Subcutaneous abdominal adipose tissue (tissue), 5 donors: ENCODE data around the gene JMJD1C.

ENCODE experiments used
- H3K27ac ChIP-seq: one replicate; pipeline ENCODE4 v1.7.0; 2013; ENCODE audit warnings: low read depth, mild to moderate bottlenecking, inconsistent platforms, low read length, moderate library complexity
- H3K27me3 ChIP-seq, 5 donors: one replicate each; pipeline ENCODE4 v1.7.0; 2013; ENCODE audit warnings: low read length in 5 of 5, inconsistent platforms in 1 of 5; ENCODE audit not compliant: control insufficient read depth in 5 of 5, insufficient read depth in 4 of 5
- H3K36me3 ChIP-seq, 5 donors: one replicate each; pipeline ENCODE4 v1.7.0; 2013; ENCODE audit warnings: low read length in 5 of 5; ENCODE audit not compliant: control insufficient read depth in 5 of 5, insufficient read depth in 5 of 5
- H3K4me1 ChIP-seq, 5 donors: one replicate each; pipeline ENCODE4 v1.7.0; 2013; ENCODE audit warnings: low read length in 5 of 5, mild to moderate bottlenecking in 3 of 5, moderate library complexity in 1 of 5; ENCODE audit not compliant: control insufficient read depth in 5 of 5, insufficient read depth in 5 of 5
- H3K4me3 ChIP-seq, 5 donors: one replicate each; pipeline ENCODE4 v1.7.0; 2013; ENCODE audit warnings: low read length in 5 of 5, low read depth in 1 of 5
- H3K9ac ChIP-seq, 5 donors: one replicate each; pipeline ENCODE4 v1.7.0; 2013; ENCODE audit warnings: low read length in 5 of 5, mild to moderate bottlenecking in 4 of 5, moderate library complexity in 3 of 5
- H3K9me3 ChIP-seq, 5 donors: one replicate each; pipeline ENCODE4 v1.7.0; 2013; ENCODE audit warnings: low read length in 5 of 5; ENCODE audit not compliant: control insufficient read depth in 5 of 5
- donor health status: healthy.
- donor health status: healthy.
- donor health status: healthy.
- donor health status: healthy.
- donor health status: healthy.

The JMJD1C gene

DNA sequence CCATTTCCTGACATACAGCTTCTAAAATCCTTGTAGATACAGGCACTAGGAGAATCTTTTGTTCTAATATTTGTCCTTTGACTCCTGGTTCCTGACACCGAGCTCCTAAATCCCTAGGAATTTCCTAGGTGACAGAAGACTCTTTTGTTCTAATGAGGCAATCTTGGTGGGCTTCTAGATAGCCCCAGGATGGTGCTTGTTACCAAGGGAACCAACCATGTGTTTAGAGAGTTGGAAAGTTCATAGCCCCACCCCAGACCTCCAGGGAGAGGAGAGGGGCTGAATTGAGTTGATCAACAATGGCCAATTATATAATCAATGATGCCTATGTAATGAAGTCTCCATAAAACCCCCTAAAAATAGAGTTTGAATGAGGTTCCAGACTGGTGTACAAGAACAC is 145.1 kb downstream of the JMJD1C start:
- peaks cover 0 to 4% (median 0%) of the 10 kb centered on the region in 5 donors for H3K4me1 ChIP-seq
- no peak overlapping the region for H3K9ac ChIP-seq
- H3K36me3 ChIP-seq = no peaks in the 10 kb centered on the region
- no peaks in the 10 kb centered on the region for H3K9me3 ChIP-seq
- H3K27ac ChIP-seq = no peak overlapping the region
- H3K4me3 ChIP-seq = no peak overlapping the region
- H3K27me3 ChIP-seq = no peaks in the 10 kb centered on the region

DNA sequence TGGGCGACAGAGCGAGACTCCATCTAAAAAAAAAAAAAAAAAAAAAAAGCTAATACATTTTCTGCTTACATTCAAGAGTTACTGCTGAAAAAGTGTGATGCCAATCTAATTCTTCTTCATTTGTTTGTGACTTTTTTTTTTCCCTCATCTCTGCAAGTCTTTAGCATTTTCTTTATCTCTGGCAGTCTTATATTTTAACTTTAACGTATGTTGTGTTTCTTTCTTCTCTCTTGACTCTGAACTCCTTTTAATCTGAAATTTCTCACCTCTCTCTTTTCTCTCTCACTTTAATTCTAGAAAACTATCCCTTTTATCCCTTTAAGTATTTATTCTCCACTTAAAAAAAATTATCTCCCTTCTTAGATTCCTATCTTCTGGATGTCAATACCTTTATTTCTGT is 146.5 kb downstream of the JMJD1C start:
- H3K27ac ChIP-seq = no peak overlapping the region
- H3K9me3 ChIP-seq = no peaks in the 10 kb centered on the region
- peaks cover 0 to 4% (median 0%) of the 10 kb centered on the region in 5 donors for H3K4me1 ChIP-seq
- H3K27me3 ChIP-seq = no peaks in the 10 kb centered on the region
- no peak overlapping the region for H3K4me3 ChIP-seq
- H3K9ac ChIP-seq = no peak overlapping the region
- H3K36me3 ChIP-seq = no peaks in the 10 kb centered on the region

DNA sequence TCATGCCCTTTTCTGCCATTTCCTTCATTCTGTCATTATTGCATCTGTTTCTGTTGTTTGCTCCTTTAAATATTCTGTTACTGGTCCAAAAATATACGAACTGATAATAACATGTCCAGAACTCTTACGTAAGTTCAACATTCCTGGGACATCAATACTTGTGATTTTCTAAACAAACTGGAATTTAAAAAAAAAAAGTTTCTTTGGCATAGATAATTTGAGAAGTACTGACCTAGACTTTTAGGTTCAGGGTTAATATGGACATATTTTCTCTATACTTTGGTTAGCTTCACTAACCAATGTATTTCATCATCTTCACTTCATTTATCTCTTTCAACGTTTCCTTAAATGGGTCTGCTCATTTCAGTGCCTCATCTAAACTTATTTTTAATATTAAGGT is 147.3 kb downstream of the JMJD1C start:
- Histone ChIP-seq H3K4me1 (peaks cover 0 to 4% (median 0%) of the 10 kb centered on the region in 5 donors), H3K9me3 (no peaks in the 10 kb centered on the region), H3K27me3 (no peaks in the 10 kb centered on the region), H3K4me3 (no peak overlapping the region), H3K36me3 (no peaks in the 10 kb centered on the region), H3K27ac (no peak overlapping the region), H3K9ac (no peak overlapping the region)

DNA sequence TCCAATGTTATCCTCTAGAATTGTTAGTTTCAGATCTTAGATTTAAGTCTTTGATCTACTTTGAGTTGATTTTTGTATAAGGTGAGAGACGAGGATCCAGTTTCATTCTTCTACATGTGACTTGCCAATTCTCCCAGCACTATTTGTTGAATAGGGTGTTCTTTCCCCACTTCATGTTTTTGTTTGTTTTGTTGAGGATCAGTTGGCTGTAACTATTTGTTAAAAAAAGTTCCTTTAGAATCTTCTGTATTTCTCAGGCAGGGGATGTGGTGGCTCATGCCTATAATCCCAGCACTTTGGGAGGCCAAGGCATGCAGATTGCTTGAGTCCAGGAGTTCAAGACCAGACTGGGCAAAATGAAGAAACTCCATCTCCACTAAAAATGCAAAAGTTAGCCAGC is 151.8 kb downstream of the JMJD1C start:
- Histone ChIP-seq H3K9me3 (peaks cover 0 to 2% (median 0%) of the 10 kb centered on the region in 5 donors), H3K9ac (no peak overlapping the region)

DNA sequence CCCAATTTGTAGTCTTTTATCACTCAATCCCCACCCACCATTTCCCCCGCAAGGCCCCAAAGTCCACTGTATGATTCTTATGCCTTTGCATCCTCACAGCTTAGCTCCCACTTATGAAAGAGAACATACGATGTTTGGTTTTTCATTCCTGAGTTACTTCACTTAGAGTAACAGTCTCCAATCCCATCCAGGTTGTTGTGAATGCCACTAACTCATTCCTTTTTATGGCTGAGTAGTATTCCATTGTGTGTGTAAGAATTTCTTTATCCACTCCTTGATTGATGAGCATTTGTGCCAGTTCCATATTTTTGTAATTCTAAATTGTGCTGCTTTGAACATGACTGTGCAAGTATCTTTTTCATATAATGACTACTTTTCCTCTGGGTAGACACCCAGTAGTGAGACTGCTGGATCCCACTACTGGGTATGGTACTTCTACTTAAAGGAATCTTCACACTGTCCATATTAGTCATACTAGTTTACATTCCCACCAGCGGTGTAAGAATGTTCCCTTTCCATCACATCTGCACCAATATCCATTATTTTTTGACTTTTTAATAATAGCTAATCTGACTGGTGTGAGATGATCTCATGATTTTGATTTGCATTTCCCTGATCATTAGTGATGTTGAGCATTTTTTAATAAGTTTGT is 152.6 kb downstream of the JMJD1C start:
- no peaks in the 10 kb centered on the region for H3K4me1 ChIP-seq
- no peaks in the 10 kb centered on the region for H3K36me3 ChIP-seq
- H3K27me3 ChIP-seq = no peaks in the 10 kb centered on the region
- H3K4me3 ChIP-seq = no peak overlapping the region
- no peak overlapping the region for H3K27ac ChIP-seq
- peaks cover 0 to 2% (median 0%) of the 10 kb centered on the region in 5 donors for H3K9me3 ChIP-seq
- H3K9ac ChIP-seq = no peak overlapping the region

More for the DNA sequence above, 151.8 kb downstream of the JMJD1C start:
- H3K27me3 ChIP-seq = no peaks in the 10 kb centered on the region
- no peak overlapping the region for H3K27ac ChIP-seq
- H3K4me3 ChIP-seq = no peak overlapping the region
- no peaks in the 10 kb centered on the region for H3K4me1 ChIP-seq
- H3K36me3 ChIP-seq = no peaks in the 10 kb centered on the region

DNA sequence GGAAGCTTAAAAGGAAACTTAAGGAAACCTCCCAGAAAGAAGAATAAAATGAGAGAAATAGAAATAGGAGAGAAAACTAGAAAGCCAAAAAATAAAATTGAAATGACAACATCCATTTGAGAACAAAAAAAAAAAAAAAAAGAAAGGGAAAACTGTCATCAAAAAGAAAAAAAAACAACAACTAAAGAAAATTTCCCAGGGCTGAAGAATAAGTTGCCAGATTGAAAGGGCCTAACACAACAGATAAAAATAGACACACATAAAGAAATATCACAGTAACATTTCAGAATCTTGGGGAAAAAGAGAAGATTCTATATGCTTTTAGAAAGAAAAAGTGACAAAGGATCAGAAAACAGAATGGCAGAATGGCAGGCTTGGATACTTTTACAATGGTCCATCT is 157.1 kb downstream of the JMJD1C start:
- no peaks in the 10 kb centered on the region for H3K36me3 ChIP-seq
- H3K9ac ChIP-seq = no peak overlapping the region
- H3K27me3 ChIP-seq = no peaks in the 10 kb centered on the region
- no peak overlapping the region for H3K4me3 ChIP-seq
- H3K27ac ChIP-seq = no peak overlapping the region
- H3K9me3 ChIP-seq = peaks cover 0 to 2% (median 0%) of the 10 kb centered on the region in 5 donors
- no peaks in the 10 kb centered on the region for H3K4me1 ChIP-seq

DNA sequence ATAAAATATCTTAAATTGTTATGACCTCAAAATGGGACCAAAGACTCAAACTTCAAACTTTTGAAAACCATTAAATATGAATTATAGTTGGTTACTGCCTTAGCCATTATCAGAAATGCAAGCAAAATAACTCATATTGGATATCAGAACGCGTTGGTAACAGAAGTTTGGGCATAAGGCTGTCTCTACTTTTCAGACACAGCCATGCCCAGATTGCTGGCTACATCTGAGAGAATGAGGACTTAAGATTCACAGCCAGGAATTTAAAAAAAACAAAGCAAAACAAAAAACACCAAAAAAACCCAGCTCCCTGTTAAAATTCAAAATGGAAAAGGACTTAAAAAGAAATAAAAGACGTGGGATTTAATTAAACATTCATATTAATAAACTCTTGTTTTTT is 161.6 kb downstream of the JMJD1C start:
- Histone ChIP-seq H3K27me3 (no peaks in the 10 kb centered on the region), H3K4me3 (no peak overlapping the region), H3K9me3 (no peaks in the 10 kb centered on the region), H3K9ac (no peak overlapping the region), H3K27ac (no peak overlapping the region), H3K36me3 (no peaks in the 10 kb centered on the region), H3K4me1 (peaks cover 0 to 7% (median 0%) of the 10 kb centered on the region in 5 donors)

DNA sequence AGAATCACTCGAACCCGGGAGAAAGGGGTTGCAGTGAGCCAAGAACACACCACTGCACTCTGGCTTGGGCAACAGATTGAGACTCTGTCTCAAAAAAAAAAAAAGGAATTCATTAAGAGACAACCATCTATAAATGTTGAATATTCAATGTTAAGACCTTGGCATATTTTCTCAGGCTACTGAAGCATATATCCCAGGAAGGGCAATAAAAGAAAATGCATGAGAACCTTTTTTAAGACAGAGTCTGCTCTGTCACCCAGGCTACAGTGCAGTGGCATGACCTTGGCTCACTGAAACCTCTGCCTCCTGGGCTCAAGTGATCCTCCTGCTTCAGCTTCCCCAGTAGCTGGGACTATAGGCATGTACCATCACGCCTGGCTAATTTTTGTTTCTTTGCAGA is 165.0 kb downstream of the JMJD1C start:
- Histone ChIP-seq H3K36me3 (no peaks in the 10 kb centered on the region), H3K27ac (no peak overlapping the region), H3K9me3 (no peaks in the 10 kb centered on the region), H3K9ac (no peak overlapping the region), H3K4me1 (peaks cover 0 to 9% (median 9%) of the 10 kb centered on the region in 5 donors), H3K27me3 (no peaks in the 10 kb centered on the region), H3K4me3 (no peak overlapping the region)

DNA sequence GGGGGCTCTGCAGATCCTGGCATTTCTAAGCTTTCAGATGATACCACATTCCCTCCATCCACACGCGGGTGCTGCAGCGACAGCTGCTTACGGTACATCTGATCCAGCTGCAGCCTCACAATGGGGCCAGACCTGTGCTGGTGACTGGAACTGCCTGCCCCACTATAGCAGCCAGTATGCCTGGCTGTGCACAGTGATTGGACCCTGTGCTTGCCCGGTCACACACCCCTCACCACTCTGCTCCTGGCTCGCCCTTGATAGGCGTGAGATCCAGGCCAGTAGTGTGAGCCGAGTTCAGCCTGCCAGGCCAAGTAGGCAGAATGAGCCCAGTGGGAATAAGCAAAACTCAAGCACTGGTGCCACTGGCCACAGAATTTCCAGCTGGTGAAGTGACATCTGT is 167.8 kb downstream of the JMJD1C start:
- Histone ChIP-seq H3K9ac (no peak overlapping the region), H3K9me3 (no peaks in the 10 kb centered on the region), H3K4me1 (peaks cover 0 to 9% (median 9%) of the 10 kb centered on the region in 5 donors), H3K27ac (no peak overlapping the region), H3K36me3 (no peaks in the 10 kb centered on the region), H3K4me3 (no peak overlapping the region), H3K27me3 (no peaks in the 10 kb centered on the region)

DNA sequence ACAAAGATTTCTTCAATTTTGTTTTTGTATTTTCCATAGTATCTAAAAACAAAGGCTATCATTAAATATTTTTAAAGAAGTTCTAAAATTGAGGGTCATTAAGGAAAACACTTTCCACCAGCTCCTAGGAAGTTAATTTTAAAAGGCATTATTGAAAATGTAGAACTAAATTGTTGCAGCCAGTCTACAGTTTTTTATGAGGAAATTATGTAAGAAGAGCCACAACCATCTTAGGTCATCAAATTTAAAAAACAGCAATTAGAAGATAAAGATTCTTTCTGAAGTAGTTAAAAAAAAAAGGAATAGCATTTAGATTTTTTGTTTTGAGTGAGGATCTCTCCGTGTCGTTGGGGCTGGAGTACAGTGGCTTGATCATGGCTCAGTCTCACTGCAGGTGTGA is 171.0 kb downstream of the JMJD1C start:
- no peak overlapping the region for H3K4me3 ChIP-seq
- no peaks in the 10 kb centered on the region for H3K9me3 ChIP-seq
- H3K9ac ChIP-seq = no peak overlapping the region
- peaks cover 0 to 9% (median 6%) of the 10 kb centered on the region in 5 donors for H3K4me1 ChIP-seq
- H3K36me3 ChIP-seq = no peaks in the 10 kb centered on the region
- no peaks in the 10 kb centered on the region for H3K27me3 ChIP-seq
- no peak overlapping the region for H3K27ac ChIP-seq
